Naive thymus-derived CD8-positive, alpha-beta T cell (primary cell): ENCODE measurements around the gene WDR36. TPM values are rescaled to one million over a fixed set of nuclear protein-coding genes. Genes with fewer than 3 reads are reported as not detected.

ENCODE experiments used
- ATAC-seq, 2 donors: fragments of 150-1000 bp; cut with Tn5 transposase in 1 of 2; sonication (Bioruptor Pico), chemical (Tn5 transposase) in 1 of 2; 1 replicate in 1 of 2; 2 replicates in 1 of 2; pipeline ENCODE4 v1.10.0; 2021; ENCODE audit warnings: mild to moderate bottlenecking in 2 of 2, moderate library complexity in 2 of 2
- POLR2A ChIA-PET: fragments of 350-600 bp; sonication (Branson Sonifier 250); formaldehyde crosslinking; loops from one replicate; lab custom pipeline; 2021; ENCODE audit warnings: antibody characterized with exemption; lab: Charles Lee
- DNase-seq, 10 donors: peaks; one replicate each; pipeline versions ENCODE4 v3.0.0 to v3.0.0-alpha.2; 2020 to 2022
- H3K27ac Mint-ChIP-seq, 10 donors: one replicate each; pipeline ENCODE4 v1.8.0; 2020 to 2022; ENCODE audit warnings: mild to moderate bottlenecking in 10 of 10, mixed read lengths in 10 of 10, moderate library complexity in 4 of 10, inconsistent platforms in 1 of 10
- H3K27me3 Mint-ChIP-seq, 5 donors: one replicate each; pipeline ENCODE4 v1.8.0; 2021 to 2022; ENCODE audit warnings: mixed read lengths in 5 of 5
- H3K36me3 Mint-ChIP-seq, 3 donors: one replicate each; pipeline ENCODE4 v1.8.0; 2020 to 2022; ENCODE audit warnings: mixed read lengths in 3 of 3, mild to moderate bottlenecking in 2 of 3, inconsistent platforms in 1 of 3
- H3K4me1 Mint-ChIP-seq, 4 donors: one replicate each; pipeline ENCODE4 v1.8.0; 2021 to 2022; ENCODE audit warnings: mixed read lengths in 4 of 4
- H3K4me3 Mint-ChIP-seq, 10 donors: one replicate each; pipeline ENCODE4 v1.8.0; 2020 to 2022; ENCODE audit warnings: mild to moderate bottlenecking in 10 of 10, mixed read lengths in 10 of 10, moderate library complexity in 6 of 10, inconsistent platforms in 1 of 10
- H3K9me3 Mint-ChIP-seq, 9 donors: one replicate each; pipeline ENCODE4 v1.8.0; 2020 to 2022; ENCODE audit warnings: mixed read lengths in 9 of 9, mild to moderate bottlenecking in 3 of 9, inconsistent platforms in 1 of 9, moderate library complexity in 1 of 9
- polyA plus RNA-seq, 3 donors: library from polyadenylated mRNA; unstranded; fragments of 300-500 nt; fragmentation: Illumina TruSeq; gene quantifications; one replicate each; pipeline ENCODE4 v1.2.3, GENCODE V29; 2021
- total RNA-seq, 8 experiments: library from RNA in 2 of 8; stranded (reverse) in 2 of 8; gene quantifications; one replicate each; pipeline ENCODE4 v1.2.3 and lab custom pipeline; 2021 to 2026

WDR36 gene
- total and polyA plus RNA-seq, 5 experiments from 2014 or later = 18.0 to 36.7 (median 25.2) TPM

DNA sequence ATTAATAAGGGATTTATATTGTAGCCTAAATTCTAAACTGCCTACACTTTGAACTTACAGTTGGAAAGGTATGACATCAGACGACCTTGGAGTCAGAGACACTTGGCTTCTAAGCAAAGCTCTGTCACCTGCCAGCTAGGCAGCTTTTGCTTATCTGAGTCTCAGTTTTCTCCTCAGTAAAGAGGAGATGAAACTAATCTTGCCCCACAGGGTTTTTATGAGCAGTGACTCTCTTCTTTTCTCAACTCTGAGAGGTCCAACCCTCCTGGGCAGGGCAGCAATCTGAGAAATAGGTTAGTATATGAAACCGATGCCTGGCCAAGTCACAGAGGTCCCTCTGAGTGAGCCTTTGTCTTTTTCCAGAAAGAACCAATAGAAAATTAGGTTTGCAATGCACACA is 53.9 kb downstream of the WDR36 start:
- POLR2A ChIA-PET = interaction anchor here (0.5 kb wide), 1 partner anchor 1622 kb away, joined by 3 read pairs; no protein-coding TSS in a partner anchor

DNA sequence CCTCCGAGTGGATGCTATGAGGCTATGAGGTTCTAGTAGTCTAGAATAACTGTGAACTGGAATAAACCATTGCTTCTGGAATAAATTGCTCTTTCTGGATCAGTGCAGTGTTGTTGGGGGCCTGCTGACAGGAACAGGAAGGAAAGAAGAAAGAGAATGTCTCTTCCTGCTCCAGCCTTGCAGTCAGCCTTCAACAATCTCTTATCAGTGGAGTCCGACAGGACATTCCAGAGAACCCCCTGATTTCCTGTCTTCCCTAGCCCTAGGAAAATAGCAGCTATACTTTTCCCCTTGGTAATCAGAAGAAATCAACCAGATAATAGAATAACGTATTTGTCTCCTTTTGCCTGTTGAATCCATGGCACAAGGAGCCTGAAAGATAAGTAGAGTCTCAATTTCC is 55.4 kb downstream of the WDR36 start:
- ATAC-seq (no peak), DNase-seq (no peak)
- Mint-ChIP-seq H3K4me1 (peaks cover 0 to 3% (median 0%) of the 10 kb centered on the region in 4 donors), H3K27me3 (peaks cover 0 to 6% (median 3%) of the 10 kb centered on the region in 5 donors), H3K9me3 (no peaks in the 10 kb centered on the region), H3K36me3 (no peaks in the 10 kb centered on the region), H3K27ac (no peak overlapping the region), H3K4me3 (no peak overlapping the region)
- POLR2A ChIA-PET = no interaction called here

More for the DNA sequence above, 53.9 kb downstream of the WDR36 start:
- H3K36me3 Mint-ChIP-seq = no peaks in the 10 kb centered on the region
- no peak overlapping the region for H3K4me3 Mint-ChIP-seq
- DNase-seq = no peak
- no peak overlapping the region for H3K27ac Mint-ChIP-seq
- no peaks in the 10 kb centered on the region for H3K4me1 Mint-ChIP-seq
- H3K9me3 Mint-ChIP-seq = no peaks in the 10 kb centered on the region
- ATAC-seq = no peak
- peaks cover 0 to 3% (median 0%) of the 10 kb centered on the region in 5 donors for H3K27me3 Mint-ChIP-seq

DNA sequence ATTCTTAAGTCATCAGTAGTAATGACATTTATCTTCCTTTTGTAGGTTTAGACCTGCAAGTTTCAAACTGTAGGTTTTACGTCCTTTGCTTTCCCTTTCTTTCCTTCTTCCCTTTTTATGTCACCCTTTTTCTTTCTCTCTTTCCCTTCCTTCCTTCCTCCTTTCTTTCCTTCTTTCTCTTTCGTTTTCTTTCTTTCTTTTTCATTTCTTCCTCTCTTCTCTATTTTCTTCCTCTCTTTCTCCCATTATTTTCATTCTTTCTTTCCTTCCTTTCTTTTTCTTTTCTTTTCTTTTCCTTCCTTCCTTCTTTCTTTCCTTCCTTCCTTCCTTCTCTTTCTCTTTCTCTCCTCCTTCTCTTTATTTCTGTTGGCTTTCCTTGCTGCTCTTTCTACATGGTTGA is 59.9 kb downstream of the WDR36 start:
- Mint-ChIP-seq H3K27ac (peak overlapping the region in 1 of 10 donors; percentile 31), H3K9me3 (no peaks in the 10 kb centered on the region), H3K27me3 (peaks cover 0 to 10% (median 1%) of the 10 kb centered on the region in 5 donors), H3K4me3 (no peak overlapping the region), H3K36me3 (no peaks in the 10 kb centered on the region), H3K4me1 (peaks cover 0 to 3% (median 0%) of the 10 kb centered on the region in 4 donors)
- POLR2A ChIA-PET = no interaction called here
- ATAC-seq = no peak
- DNase-seq = no peak

DNA sequence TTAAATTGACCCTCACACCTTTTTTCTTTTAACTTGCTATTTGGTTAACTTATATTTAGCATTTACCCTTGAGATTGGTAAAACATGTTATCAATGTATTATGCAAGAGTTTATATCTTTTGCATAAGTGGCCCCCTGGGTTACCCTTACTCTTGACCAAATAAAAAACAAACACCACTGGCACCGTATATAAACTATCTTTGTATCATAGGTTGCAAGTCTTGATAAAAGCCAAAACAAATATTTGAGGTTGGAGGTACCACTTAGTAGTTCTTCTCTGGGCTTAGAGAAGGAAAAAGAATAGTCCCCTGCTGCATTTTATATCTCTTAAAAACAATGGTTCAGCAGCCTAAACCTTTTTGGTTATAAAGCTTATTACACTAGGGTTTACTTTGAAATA is 61.3 kb downstream of the WDR36 start:
- no peak overlapping the region for H3K4me3 Mint-ChIP-seq
- peaks cover 0 to 5% (median 3%) of the 10 kb centered on the region in 4 donors for H3K4me1 Mint-ChIP-seq
- ATAC-seq = no peak

DNA sequence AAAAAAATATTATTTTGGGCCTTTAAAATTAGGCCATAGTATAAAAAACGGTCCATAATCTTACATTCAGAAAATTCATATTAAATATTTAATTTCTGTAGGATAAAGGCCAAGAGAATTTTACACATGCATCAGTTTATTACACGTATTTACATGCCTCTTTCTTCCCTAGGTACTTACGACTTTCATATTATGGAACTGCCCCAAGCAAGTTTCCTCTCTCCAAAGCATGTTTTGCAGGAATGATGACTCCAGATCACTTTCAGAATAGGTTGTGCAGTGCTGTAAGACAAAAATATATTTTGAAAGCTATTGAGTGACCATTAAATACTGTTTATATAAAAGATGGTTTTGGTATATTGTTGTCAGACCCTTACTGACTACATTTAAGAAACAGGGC is 61.8 kb downstream of the WDR36 start:
- no peak for DNase-seq
- ATAC-seq = no peak
- Mint-ChIP-seq H3K36me3 (no peaks in the 10 kb centered on the region), H3K27ac (no peak overlapping the region), H3K27me3 (peaks cover 0 to 14% (median 1%) of the 10 kb centered on the region in 5 donors), H3K4me3 (no peak overlapping the region), H3K4me1 (peaks cover 0 to 5% (median 3%) of the 10 kb centered on the region in 4 donors), H3K9me3 (no peaks in the 10 kb centered on the region)
- POLR2A ChIA-PET = no interaction called here

More for the DNA sequence above, 61.3 kb downstream of the WDR36 start:
- Mint-ChIP-seq H3K36me3 (no peaks in the 10 kb centered on the region), H3K27me3 (peaks cover 0 to 14% (median 1%) of the 10 kb centered on the region in 5 donors), H3K9me3 (no peaks in the 10 kb centered on the region), H3K27ac (no peak overlapping the region)
- POLR2A ChIA-PET = no interaction called here
- no peak for DNase-seq

DNA sequence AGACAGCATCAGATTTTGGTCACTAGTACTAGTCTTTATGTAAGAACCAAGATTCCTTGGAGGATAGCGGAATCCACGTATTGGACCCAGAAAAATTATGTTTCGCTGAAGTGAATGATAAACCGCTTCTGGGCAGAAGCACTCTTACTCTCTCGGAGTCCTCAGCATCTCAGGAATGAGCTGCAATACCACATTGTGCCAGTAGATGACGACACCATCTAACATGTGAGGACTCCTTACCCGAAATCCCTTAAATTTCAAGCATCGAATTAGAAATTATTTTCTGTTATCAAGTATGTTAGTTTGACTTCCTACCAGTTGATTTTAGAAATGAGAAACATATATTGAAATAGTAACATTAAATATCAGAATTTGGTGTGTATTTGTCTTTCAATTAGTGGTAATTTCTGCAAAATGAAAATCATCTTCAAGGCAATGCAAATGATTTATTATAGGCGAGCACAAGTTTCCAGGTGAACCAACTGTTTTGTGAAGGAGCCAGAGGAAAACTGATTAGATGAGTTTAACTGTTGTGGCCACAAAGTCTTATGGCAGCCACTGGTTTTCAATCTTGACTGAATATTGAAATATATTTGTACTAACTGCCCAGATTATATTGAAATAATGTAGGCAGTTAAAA is 66.1 kb downstream of the WDR36 start:
- H3K4me3 Mint-ChIP-seq = no peak overlapping the region
- H3K27me3 Mint-ChIP-seq = peaks cover 0 to 5% (median 0%) of the 10 kb centered on the region in 5 donors

DNA sequence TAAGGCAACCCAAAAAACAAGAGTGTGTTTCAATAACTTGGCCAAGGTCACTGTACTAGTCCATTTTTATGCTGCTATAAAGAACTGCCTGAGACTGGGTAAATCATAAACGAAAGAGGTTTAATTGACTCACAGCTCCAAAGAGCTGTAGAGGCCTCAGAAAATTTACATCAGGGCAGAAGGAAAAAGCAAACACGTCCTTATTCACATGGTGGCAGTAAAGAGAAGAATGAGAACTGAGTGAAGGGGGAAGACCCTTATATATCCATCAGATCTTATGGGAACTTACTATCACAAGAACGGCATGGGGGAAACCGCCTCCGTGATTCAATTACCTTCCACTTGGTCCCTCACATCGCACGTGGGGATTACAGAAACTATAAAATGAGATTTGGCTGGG is 67.7 kb downstream of the WDR36 start:
- no peaks in the 10 kb centered on the region for H3K9me3 Mint-ChIP-seq
- H3K27me3 Mint-ChIP-seq = peaks cover 0 to 5% (median 0%) of the 10 kb centered on the region in 5 donors
- no peaks in the 10 kb centered on the region for H3K36me3 Mint-ChIP-seq
- H3K27ac Mint-ChIP-seq = no peak overlapping the region
- H3K4me1 Mint-ChIP-seq = peaks cover 0 to 5% (median 2%) of the 10 kb centered on the region in 4 donors
- no peak overlapping the region for H3K4me3 Mint-ChIP-seq
- no peak for ATAC-seq
- POLR2A ChIA-PET = no interaction called here
- DNase-seq = peak in 1 of 10 donors; percentile 9

More for the DNA sequence above, 66.1 kb downstream of the WDR36 start:
- peak; percentile 59 to 88 (median 74) for DNase-seq
- POLR2A ChIA-PET = interaction anchor here (1.7 kb wide), 1 partner anchor 121 kb away, joined by 8 read pairs; no protein-coding TSS in a partner anchor
- no peaks in the 10 kb centered on the region for H3K9me3 Mint-ChIP-seq
- peak; percentile 71 to 73 for ATAC-seq
- no peaks in the 10 kb centered on the region for H3K36me3 Mint-ChIP-seq
- peaks cover 0 to 5% (median 2%) of the 10 kb centered on the region in 4 donors for H3K4me1 Mint-ChIP-seq
- no peak overlapping the region for H3K27ac Mint-ChIP-seq

DNA sequence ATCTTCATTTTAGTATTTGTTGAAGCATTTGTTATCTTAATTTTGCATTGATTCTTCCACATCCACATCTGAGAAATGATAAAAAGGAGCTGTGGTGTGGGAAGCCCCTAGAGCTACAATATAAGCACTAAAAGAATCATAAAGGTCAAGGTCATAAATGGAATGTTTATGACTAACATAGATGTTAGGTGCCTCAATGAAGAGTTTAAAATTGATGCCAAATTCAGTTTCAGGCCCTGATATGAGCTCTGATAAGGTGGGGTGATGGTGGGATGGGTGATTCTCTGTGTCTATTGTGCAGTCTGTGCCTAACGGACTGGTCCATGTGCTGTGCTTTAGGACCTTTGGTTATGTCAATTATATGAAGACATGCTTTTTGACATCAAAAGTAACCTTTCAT is 70.9 kb downstream of the WDR36 start:
- Mint-ChIP-seq H3K4me1 (peaks cover 0 to 4% (median 1%) of the 10 kb centered on the region in 4 donors), H3K27me3 (peaks cover 0 to 1% (median 0%) of the 10 kb centered on the region in 5 donors), H3K27ac (no peak overlapping the region), H3K9me3 (peaks cover 0 to 2% (median 0%) of the 10 kb centered on the region in 9 donors), H3K36me3 (no peaks in the 10 kb centered on the region), H3K4me3 (no peak overlapping the region)
- POLR2A ChIA-PET = interaction anchor here (1.1 kb wide), 1 partner anchor 58 kb away, joined by 3 read pairs; no protein-coding TSS in a partner anchor
- ATAC-seq (no peak), DNase-seq (no peak)

DNA sequence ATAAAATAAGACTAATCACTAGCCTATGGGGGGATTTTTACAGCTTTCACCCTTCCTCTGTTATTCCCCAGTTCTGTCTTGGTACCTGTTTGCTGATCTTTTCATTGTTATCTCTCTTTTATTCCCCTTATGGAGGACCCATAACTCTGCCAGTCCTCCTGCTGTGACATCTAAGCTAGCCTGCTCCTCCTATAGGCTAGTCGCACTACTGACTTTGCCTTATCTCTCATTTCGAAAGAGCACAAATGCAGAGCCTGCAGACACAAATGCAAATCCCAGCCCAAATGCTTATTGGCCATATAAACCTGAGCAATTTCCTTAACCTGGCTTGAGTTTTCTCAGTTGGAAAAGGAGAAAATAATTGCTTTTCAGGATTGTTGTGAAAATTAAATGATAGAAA is 72.9 kb downstream of the WDR36 start:
- no peak for ATAC-seq
- H3K9me3 Mint-ChIP-seq = peaks cover 0 to 3% (median 0%) of the 10 kb centered on the region in 9 donors
- no peaks in the 10 kb centered on the region for H3K4me1 Mint-ChIP-seq
- no peaks in the 10 kb centered on the region for H3K36me3 Mint-ChIP-seq
- H3K27ac Mint-ChIP-seq = no peak overlapping the region
- no peak overlapping the region for H3K4me3 Mint-ChIP-seq
- DNase-seq = no peak
- POLR2A ChIA-PET = interaction anchor here (1.1 kb wide), 1 partner anchor 58 kb away, joined by 3 read pairs; no protein-coding TSS in a partner anchor
- H3K27me3 Mint-ChIP-seq = no peaks in the 10 kb centered on the region

DNA sequence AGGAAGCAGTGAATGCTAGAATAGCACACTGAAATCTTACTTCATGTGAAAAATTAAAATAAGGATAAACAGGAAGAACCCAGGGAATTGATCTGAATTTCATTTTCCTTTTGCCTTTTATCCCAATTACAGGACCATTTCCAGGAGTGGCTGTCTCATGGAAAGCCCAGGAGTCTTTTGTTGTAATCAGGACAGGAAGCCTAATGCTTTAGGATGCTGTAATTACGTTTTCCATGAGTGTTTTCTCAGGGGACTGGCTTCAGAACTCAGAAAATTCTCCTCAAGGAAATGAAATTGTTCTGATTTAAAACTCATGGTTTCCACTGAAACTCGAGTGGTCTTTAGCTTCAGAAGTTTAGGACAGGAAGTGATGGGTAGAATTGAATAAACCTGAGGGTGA is 75.4 kb downstream of the WDR36 start:
- Mint-ChIP-seq H3K27me3 (no peaks in the 10 kb centered on the region), H3K4me3 (no peak overlapping the region), H3K9me3 (peaks cover 0 to 3% (median 0%) of the 10 kb centered on the region in 9 donors), H3K27ac (no peak overlapping the region), H3K36me3 (no peaks in the 10 kb centered on the region), H3K4me1 (peaks cover 3 to 9% (median 5%) of the 10 kb centered on the region in 4 donors)
- POLR2A ChIA-PET = no interaction called here
- no peak for DNase-seq
- no peak for ATAC-seq

DNA sequence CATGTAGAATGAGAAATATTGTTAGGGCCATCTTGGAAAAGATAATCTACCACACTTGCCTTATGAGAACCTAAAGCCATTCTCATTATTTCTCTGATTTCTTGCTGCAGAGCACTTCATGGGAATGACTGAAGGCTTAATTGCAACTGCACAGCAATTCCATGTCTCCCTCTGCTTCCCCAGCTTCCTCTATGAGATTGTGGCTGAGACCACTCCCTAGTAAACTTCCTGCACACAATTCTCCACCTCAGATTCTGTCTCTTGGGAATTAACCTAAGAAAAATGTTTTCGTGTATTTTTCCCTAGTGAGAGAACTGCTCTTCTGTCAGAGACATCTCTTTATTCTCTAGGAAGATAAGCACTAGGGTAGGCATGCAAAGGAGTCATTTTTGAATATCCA is 76.5 kb downstream of the WDR36 start:
- ATAC-seq = no peak
- POLR2A ChIA-PET = no interaction called here
- Mint-ChIP-seq H3K4me1 (peaks cover 3 to 11% (median 5%) of the 10 kb centered on the region in 4 donors), H3K27ac (no peak overlapping the region), H3K36me3 (no peaks in the 10 kb centered on the region), H3K27me3 (no peaks in the 10 kb centered on the region), H3K9me3 (peaks cover 0 to 3% (median 0%) of the 10 kb centered on the region in 9 donors), H3K4me3 (no peak overlapping the region)
- no peak for DNase-seq

DNA sequence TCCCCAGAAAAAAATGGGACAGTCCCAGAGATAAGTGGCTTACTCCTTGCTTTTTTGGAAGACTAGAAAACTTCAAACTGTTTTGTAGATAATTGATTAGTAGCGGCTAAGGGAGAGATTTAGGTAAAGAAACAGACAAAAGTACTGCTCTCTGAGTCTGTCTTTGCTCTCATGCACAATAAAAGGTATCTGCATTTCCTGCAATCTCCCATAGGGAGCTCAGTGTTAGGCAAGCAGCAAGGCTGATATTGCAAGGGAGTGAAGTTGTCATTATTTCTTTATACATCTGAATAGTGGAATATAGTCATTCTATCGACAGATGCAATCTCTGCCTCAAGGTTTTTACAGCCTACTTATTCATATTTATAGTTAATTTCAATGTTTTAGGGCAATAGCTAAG is 77.1 kb downstream of the WDR36 start:
- H3K4me1 Mint-ChIP-seq = peaks cover 3 to 11% (median 5%) of the 10 kb centered on the region in 4 donors
- no peak for ATAC-seq
- H3K4me3 Mint-ChIP-seq = no peak overlapping the region
- peaks cover 0 to 3% (median 0%) of the 10 kb centered on the region in 9 donors for H3K9me3 Mint-ChIP-seq
- no peaks in the 10 kb centered on the region for H3K36me3 Mint-ChIP-seq
- DNase-seq = no peak
- no peak overlapping the region for H3K27ac Mint-ChIP-seq
- POLR2A ChIA-PET = no interaction called here
- H3K27me3 Mint-ChIP-seq = no peaks in the 10 kb centered on the region

DNA sequence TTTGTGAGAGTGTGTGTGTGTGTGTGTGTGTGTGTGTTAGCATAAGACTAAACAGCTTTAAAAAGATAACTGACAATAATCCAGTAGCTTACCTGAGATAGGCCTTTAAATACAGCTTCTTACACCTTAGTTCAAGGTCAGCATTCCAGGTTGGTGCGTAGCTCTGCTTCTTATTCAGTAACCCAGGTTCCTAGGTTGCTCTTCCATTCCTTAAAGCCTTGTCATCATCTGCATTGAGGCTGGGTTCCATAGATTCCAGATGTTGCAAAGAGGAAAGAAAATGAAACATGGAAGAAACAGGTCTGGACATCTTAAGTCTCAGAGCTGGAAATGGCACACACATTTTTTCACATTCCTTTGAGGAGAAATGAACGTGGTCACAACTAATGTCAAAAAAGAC is 78.1 kb downstream of the WDR36 start:
- no peaks in the 10 kb centered on the region for H3K36me3 Mint-ChIP-seq
- peaks cover 0 to 3% (median 0%) of the 10 kb centered on the region in 9 donors for H3K9me3 Mint-ChIP-seq
- ATAC-seq = no peak
- no peak overlapping the region for H3K4me3 Mint-ChIP-seq
- peaks cover 3 to 11% (median 5%) of the 10 kb centered on the region in 4 donors for H3K4me1 Mint-ChIP-seq
- no peak for DNase-seq
- POLR2A ChIA-PET = interaction anchor here (1.4 kb wide), 1 partner anchor 53 kb away, joined by 5 read pairs; no protein-coding TSS in a partner anchor
- H3K27me3 Mint-ChIP-seq = peaks cover 0 to 2% (median 0%) of the 10 kb centered on the region in 5 donors
- no peak overlapping the region for H3K27ac Mint-ChIP-seq
